PFSK-1 (cell line): ENCODE measurements around the gene CLSTN1.

ENCODE experiments used
- FOXP2 ChIP-seq: optimal IDR thresholded peaks from 2 replicates; pipeline ENCODE3; 2011; ENCODE audit warnings: borderline replicate concordance, control low read depth, inconsistent platforms; ENCODE audit not compliant: insufficient read depth; ENCODE audit errors: extremely low read length, extremely low read depth
- POLR2AphosphoS5 ChIP-seq: IDR thresholded peaks from 2 replicates; pipeline ENCODE4 v1.6.1; 2012; ENCODE audit warnings: low read depth, mild to moderate bottlenecking, control low read depth, low read length, moderate library complexity
- REST ChIP-seq, 2 experiments: IDR thresholded peaks; 2 replicates each; pipeline versions ENCODE4 v1.6.1 to v1.8.0; 2011 to 2012; ENCODE audit warnings: low read depth in 2 of 2, low read length in 2 of 2, control low read depth in 1 of 2, inconsistent platforms in 1 of 2, mild to moderate bottlenecking in 1 of 2, moderate library complexity in 1 of 2; ENCODE audit not compliant: insufficient read depth in 1 of 2
- SIN3A ChIP-seq: IDR thresholded peaks from 2 replicates; pipeline ENCODE4 v1.6.1; 2012; ENCODE audit warnings: mild to moderate bottlenecking, low read length, moderate library complexity, borderline replicate concordance; ENCODE audit not compliant: insufficient read depth
- TAF1 ChIP-seq: IDR thresholded peaks from 2 replicates; pipeline ENCODE4 v1.6.1; 2012; ENCODE audit warnings: low read length, control low read depth, borderline replicate concordance; ENCODE audit not compliant: insufficient read depth

CLSTN1 gene

DNA sequence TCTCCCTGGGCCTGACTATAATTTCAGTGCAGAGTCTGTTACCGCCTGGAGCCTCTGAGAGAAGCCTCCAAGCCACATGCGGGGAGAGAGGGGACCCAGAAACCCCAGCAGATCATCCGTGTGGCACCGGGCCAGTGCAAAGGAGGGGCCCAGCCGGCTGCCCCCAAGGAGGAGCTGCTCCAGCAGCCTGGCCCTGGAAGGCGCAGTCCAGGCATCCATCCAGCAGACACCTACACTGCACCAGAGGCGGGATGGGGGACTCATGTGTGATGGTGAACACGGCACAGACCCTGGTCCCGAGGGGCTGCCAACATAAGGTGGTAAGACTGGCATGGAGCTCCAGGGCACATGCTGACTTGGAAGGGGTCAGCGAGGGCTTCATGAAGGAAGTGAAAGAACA is 39.6 kb upstream of the CLSTN1 start:
- TF ChIP-seq SIN3A: no peak
- TF ChIP-seq POLR2AphosphoS5: no peak
- TF ChIP-seq FOXP2: no peak
- TF ChIP-seq TAF1: no peak
- no peak for TF ChIP-seq REST (IDR thresholded peaks at IDR 0.05; ENCODE audit: insufficient read depth in 1 of 2, low read depth in 2 of 2, low read length in 2 of 2)

GRCh38 chr1:9861360-9861759 is 37.6 kb upstream of the CLSTN1 start:
- TF ChIP-seq SIN3A (no peak), TAF1 (no peak)

DNA sequence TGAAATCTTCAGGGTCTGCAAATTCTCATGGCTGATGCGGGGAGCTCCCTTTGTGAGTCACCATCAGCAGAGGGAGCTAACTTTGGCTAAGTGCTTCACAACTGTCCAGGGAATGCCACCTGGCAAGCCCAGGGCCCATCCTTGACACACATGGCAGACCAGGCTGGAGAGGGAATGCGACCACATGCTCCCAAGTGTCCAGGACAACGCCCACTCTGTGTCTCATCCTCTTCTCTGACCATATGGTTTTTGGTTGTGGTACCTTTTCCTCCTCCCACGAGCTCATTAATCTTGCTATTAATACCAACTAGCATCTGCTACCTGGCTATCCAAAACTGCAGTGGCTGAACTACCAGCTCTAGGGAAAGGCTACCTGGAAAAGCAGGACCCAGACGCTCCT is 37.1 kb upstream of the CLSTN1 start:
- TF ChIP-seq SIN3A: no peak
- no peak for TF ChIP-seq REST (IDR thresholded peaks at IDR 0.05; ENCODE audit: insufficient read depth in 1 of 2, low read depth in 2 of 2, low read length in 2 of 2)
- no peak for TF ChIP-seq TAF1
- TF ChIP-seq POLR2AphosphoS5: no peak
- no peak for TF ChIP-seq FOXP2

- TF ChIP-seq SIN3A: no peak
- TF ChIP-seq POLR2AphosphoS5: no peak
- no peak for TF ChIP-seq TAF1
- TF ChIP-seq REST (IDR thresholded peaks at IDR 0.05; ENCODE audit: insufficient read depth in 1 of 2, low read depth in 2 of 2, low read length in 2 of 2): no peak
- TF ChIP-seq FOXP2: no peak
These were observed 35.7 kb upstream of the CLSTN1 start for GRCh38 chr1:9859281-9860014.

DNA sequence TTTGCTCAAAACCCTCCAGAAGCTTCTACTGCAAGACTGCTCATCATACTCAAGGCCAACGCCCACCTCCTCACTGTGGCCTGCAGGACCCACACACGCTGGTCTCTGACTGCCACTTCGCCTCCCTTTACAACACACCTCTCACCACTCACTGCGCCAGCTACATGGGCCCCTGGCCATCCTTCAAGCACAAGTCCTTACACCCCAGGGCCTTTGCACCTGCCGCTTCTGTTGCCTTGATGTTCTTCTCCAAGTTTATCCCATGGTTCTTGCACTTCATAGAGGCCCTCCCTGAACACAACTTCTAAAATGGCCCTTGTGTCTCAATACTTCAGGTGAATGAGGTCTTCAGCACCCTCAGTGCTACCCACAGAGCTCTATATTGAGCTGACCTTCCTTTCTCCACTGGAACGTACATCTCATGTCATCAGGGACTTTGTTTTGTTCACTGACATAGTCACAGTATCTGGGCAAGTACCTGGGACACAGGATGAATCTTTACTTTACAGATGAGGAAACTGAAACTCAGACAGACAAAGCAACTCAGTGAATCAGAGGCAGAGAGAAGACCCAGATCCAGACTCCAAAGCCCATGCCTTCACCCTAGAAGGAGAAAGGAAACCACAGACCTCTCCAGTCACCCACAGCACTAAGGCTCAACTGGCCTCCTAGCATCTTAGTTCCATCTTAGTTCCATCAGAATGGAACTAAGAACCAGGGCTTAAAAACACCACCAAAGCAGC is 34.7 kb upstream of the CLSTN1 start:
- TF ChIP-seq POLR2AphosphoS5 (no peak), REST (IDR thresholded peaks at IDR 0.05; ENCODE audit: insufficient read depth in 1 of 2, low read depth in 2 of 2, low read length in 2 of 2) (no peak), SIN3A (no peak), TAF1 (no peak)
